K562 (cell line): ENCODE measurements around the gene NPTXR. TPM values are rescaled to one million over a fixed set of nuclear protein-coding genes. Genes with fewer than 3 reads are reported as not detected.

Source experiments
- ATAC-seq: fragments of 200-7000 bp; cut with Tn5 transposase; 3 replicates; pipeline ENCODE4 v1.9.1; 2020; ENCODE audit warnings: moderate library complexity
- BruUV-seq: library from RNA; stranded (reverse); fragments of 400-500 nt; replicated peaks from 2 replicates; lab custom pipeline; 2021; lab: Mats Ljungman, UMichigan
- CTCF ChIA-PET: fragments of 300-600 bp; formaldehyde crosslinking; extraction: SDS; loops from one replicate; lab custom pipeline; 2021; ENCODE audit warnings: low intra/inter-chr PET ratio; lab: Yijun Ruan, JAX
- POLR2A ChIA-PET: fragments of 300-600, 350-650 bp; sonication (Branson Sonifier 250); formaldehyde crosslinking; extraction: SDS; loops from one replicate; lab custom pipeline; 2021; ENCODE audit warnings: antibody characterized with exemption, inconsistent platforms; lab: Yijun Ruan, JAX
- DNase-seq, 4 experiments: peaks; one replicate each; pipeline versions ENCODE4 v3.0.0 to v3.0.0-alpha.2; 2011 to 2018; ENCODE audit warnings: low spot score in 3 of 4, mixed read lengths in 3 of 4; ENCODE audit errors: extremely low read depth in 1 of 4
- FAIRE-seq: peaks from 2 replicates; lab custom pipeline; 2011; peaks lifted over from hg19 to GRCh38; lab: Jason Lieb, UNC
- H2AFZ ChIP-seq: 2 replicates; pipeline ENCODE4 v1.6.0; 2011; ENCODE audit warnings: low read depth, low read length, control low read depth, inconsistent platforms
- H3K27ac ChIP-seq: fragments of 200-600 bp; 3 replicates; pipeline ENCODE4 v1.8.0; 2011; ENCODE audit warnings: low read depth, mild to moderate bottlenecking, control low read depth, inconsistent platforms, low read length, moderate library complexity, mixed read lengths; ENCODE audit errors: extremely low read depth
- H3K27me3 ChIP-seq, 2 experiments: fragments of 300-600 bp in 1 of 2; 2 replicates in 1 of 2; 3 replicates in 1 of 2; pipeline versions ENCODE4 v1.6.0 to v1.8.0; 2011; ENCODE audit warnings: inconsistent platforms in 2 of 2, low read length in 2 of 2, mild to moderate bottlenecking in 1 of 2, mixed read lengths in 1 of 2, moderate library complexity in 1 of 2; ENCODE audit not compliant: control insufficient read depth in 2 of 2, insufficient read depth in 2 of 2
- H3K36me3 ChIP-seq: fragments of 300-600 bp; 3 replicates; pipeline ENCODE4 v1.8.0; 2011; ENCODE audit warnings: mild to moderate bottlenecking, low read length, inconsistent platforms; ENCODE audit not compliant: control insufficient read depth, insufficient read depth
- H3K4me1 ChIP-seq, 2 experiments: fragments of 200-600 bp in 1 of 2; replicated peaks in 1 of 2; 2 replicates in 1 of 2; 3 replicates in 1 of 2; pipeline versions ENCODE4 v1.5.1 to v1.8.0; 2011; ENCODE audit warnings: inconsistent platforms in 2 of 2, low read length in 2 of 2, mild to moderate bottlenecking in 1 of 2, mixed read lengths in 1 of 2, moderate library complexity in 1 of 2; ENCODE audit not compliant: control insufficient read depth in 2 of 2, insufficient read depth in 2 of 2
- H3K4me2 ChIP-seq: 2 replicates; pipeline ENCODE4 v1.6.1; 2011; ENCODE audit warnings: low read length, control low read depth, inconsistent platforms, mixed read lengths; ENCODE audit not compliant: insufficient read depth
- H3K4me3 ChIP-seq: fragments of 200-600 bp; sonication (generic), shearing (Covaris generic); 2 replicates; pipeline ENCODE4 v1.5.1; 2016; ENCODE audit warnings: control low read depth, inconsistent platforms
- H3K79me2 ChIP-seq: fragments of 200-600 bp; 3 replicates; pipeline ENCODE4 v1.8.0; 2011; ENCODE audit warnings: low read length, inconsistent platforms; ENCODE audit not compliant: control insufficient read depth, insufficient read depth
- H3K9ac ChIP-seq, 2 experiments: 2 replicates each; pipeline versions ENCODE4 v1.6.0 to v1.6.1; 2011; ENCODE audit warnings: low read depth in 2 of 2, low read length in 2 of 2, control low read depth in 1 of 2, inconsistent platforms in 1 of 2, mild to moderate bottlenecking in 1 of 2, mixed read lengths in 1 of 2; ENCODE audit not compliant: insufficient read depth in 1 of 2
- H3K9me1 ChIP-seq: one replicate; pipeline ENCODE4 v1.6.0; 2011; ENCODE audit warnings: inconsistent platforms, mild to moderate bottlenecking, low read length, moderate library complexity; ENCODE audit not compliant: control insufficient read depth, insufficient read depth
- H3K9me3 ChIP-seq: replicated peaks from 2 replicates; pipeline ENCODE4 v1.5.1; 2011; ENCODE audit warnings: low read depth, low read length, inconsistent platforms; ENCODE audit not compliant: control insufficient read depth, insufficient read depth
- H4K20me1 ChIP-seq: replicated peaks from 2 replicates; pipeline ENCODE4 v1.6.1; 2011; ENCODE audit warnings: low read length, inconsistent platforms, mixed read lengths; ENCODE audit not compliant: control insufficient read depth, insufficient read depth
- BACH1 ChIP-seq: fragments of 200-800 bp; sonication (Bioruptor generic); IDR thresholded peaks from 2 replicates; pipeline ENCODE4 v1.6.1; 2016; ENCODE audit warnings: missing genetic modification characterization, missing compliant biosample characterization
- RBFOX2 ChIP-seq: fragments of 200-400 bp; formaldehyde crosslinking; IDR thresholded peaks from 2 replicates; pipeline ENCODE4 v1.6.1; 2017; ENCODE audit warnings: low read depth, mild to moderate bottlenecking, low read length, moderate library complexity
- WGBS: fragments of 100-300 bp; shearing (Covaris generic); methylation state at CpG from one replicate; pipeline ENCODE4 v1.1.6; 2016; ENCODE audit warnings: low coverage, mixed read lengths; ENCODE audit not compliant: insufficient coverage; ENCODE audit errors: missing lambda C conversion rate; 5-methylcytosine and 5-hydroxymethylcytosine counted together
- in situ Hi-C: fragments of 300-500 bp; cut with MboI; formaldehyde crosslinking; loops from 4 replicates; pipeline ENCODE4 v1.15.0; 2018; ENCODE audit warnings: inconsistent platforms, mixed read lengths
- intact Hi-C: fragments of 100-400 bp; cut with micrococcal nuclease; formaldehyde crosslinking; loops from 2 replicates; pipeline ENCODE4 v1.14.2; 2022
- polyA plus RNA-seq, 8 experiments: library from polyadenylated mRNA; depleted of rRNA in 4 of 8; stranded (reverse) in 5 of 8; unstranded in 3 of 8; fragments of >200 nt; fragmentation: Nextera tagmentation in 2 of 8; fragmentation: Illumina TruSeq in 1 of 8; extraction: Ambion mirVana in 2 of 8; extraction: Trizol in 1 of 8; gene quantifications; 2 replicates each; pipeline versions ENCODE4 v1.2.1 to v1.2.3, GENCODE V29; 2011 to 2014; ENCODE audit warnings: inconsistent platforms in 1 of 8, missing spikeins in 1 of 8
- total RNA-seq, 7 experiments: library from RNA; depleted of rRNA in 6 of 7; stranded (reverse); fragments of >200 nt in 6 of 7; fragmentation: Illumina TruSeq in 2 of 7; extraction: Trizol in 2 of 7; gene quantifications; 2 replicates each; pipeline versions ENCODE4 v1.2.1 to v1.2.3, GENCODE V29; 2011 to 2021; ENCODE audit warnings: low replicate concordance in 1 of 7
- TF ChIP-seq, protein P1 (sequence below): sonication (generic); formaldehyde crosslinking; IDR thresholded peaks from 2 replicates; pipeline ENCODE4 v1.8.0; 2022; ENCODE audit warnings: mild to moderate bottlenecking, missing genetic modification reagents

Gene NPTXR
- total and polyA plus RNA-seq, 9 of the 15 experiments (the other 6 are each of a cell fraction or from before 2014, with no cell fraction given): 0.01 to 3.1 (median 1.1) TPM

DNA sequence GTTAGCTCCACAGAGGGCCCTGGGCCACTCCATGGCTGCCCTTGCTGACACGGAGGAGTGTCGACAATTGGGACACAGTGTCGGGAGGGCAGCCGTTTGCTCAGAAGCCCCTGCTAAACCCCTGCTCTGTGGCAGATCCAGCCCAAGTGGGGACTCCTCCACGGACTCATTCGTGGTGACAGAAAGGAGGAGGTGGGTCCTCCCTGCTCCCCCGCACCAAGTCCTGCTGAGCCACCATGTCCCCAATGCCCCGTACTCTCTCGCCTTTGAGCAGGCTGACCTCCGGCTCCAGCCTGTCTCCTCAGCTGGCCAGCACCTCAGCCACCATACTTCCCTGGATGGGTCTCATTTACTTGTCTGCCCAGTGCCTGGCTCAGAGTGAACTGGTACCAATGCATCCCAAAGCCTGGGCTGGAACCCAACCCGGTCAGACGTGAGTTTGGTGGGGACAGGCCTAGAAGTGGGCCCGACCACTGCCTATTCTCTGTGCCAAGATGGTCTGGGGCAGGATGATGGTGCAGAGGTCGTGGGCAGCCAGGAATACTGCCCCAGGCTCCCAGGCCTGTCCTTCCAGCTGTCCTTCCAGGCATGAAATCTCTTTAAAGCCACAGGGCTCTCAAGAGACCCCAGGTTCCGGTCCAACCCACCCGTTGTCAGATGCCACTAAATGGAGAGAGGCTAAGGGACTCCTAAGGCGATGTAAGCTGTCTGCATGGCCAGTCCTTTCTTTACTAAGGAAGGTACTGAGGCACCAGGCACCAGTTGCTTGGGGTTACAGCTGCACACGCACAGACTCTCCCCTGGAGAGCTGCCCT lies 23.9 kb upstream of the NPTXR start:
- BruUV-seq: no TSS peak
- peaks cover 2% of the 10 kb centered on the region for H3K9me1 ChIP-seq

DNA sequence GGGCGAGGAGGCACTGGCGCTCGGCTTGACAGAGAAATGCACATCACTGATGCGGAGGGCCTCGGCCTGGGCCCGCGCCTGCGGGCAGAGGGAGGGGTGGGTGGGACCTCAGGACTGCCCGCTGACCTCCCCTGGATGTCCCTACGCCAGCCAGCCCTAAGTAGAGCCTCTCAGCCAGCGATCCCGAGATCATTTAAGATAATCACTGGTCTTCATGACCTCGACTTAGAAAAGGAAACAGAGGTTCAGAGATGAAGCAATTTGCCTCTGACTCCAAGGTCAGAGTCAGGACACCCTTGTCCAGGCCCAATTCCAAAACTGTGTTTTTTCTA lies 23.3 kb upstream of the NPTXR start:
- Histone ChIP-seq H3K9me1 (peaks cover 2% of the 10 kb centered on the region), H2AFZ (no peak overlapping the region), H3K9ac (no peak overlapping the region), H4K20me1 (no peaks in the 10 kb centered on the region; the same call in 1 of the 2 replicates), H3K27ac (no peak overlapping the region), H3K4me2 (no peak overlapping the region), H3K4me1 (peaks cover 0 to 34% of the 10 kb centered on the region in 2 experiments; a peak in 4 of 5 replicates), H3K79me2 (peaks cover 29% of the 10 kb centered on the region), H3K27me3 (no peaks in the 10 kb centered on the region), H3K36me3 (peaks cover 49% of the 10 kb centered on the region; the same call in 2 of the 3 replicates), H3K4me3 (no peak overlapping the region), H3K9me3 (no peaks in the 10 kb centered on the region)
- TF ChIP-seq, protein P1, sequence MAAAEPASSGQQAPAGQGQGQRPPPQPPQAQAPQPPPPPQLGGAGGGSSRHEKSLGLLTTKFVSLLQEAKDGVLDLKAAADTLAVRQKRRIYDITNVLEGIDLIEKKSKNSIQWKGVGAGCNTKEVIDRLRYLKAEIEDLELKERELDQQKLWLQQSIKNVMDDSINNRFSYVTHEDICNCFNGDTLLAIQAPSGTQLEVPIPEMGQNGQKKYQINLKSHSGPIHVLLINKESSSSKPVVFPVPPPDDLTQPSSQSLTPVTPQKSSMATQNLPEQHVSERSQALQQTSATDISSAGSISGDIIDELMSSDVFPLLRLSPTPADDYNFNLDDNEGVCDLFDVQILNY (CRISPR knock-in tag): no peak
- no peak for DNase-seq
- POLR2A ChIA-PET: interaction anchor here (0.6 kb wide), 1 partner anchor 113 kb away, joined by 3 read pairs; no protein-coding TSS in a partner anchor
- no TSS peak for BruUV-seq
- CTCF ChIA-PET: no interaction called here
- in situ Hi-C loops: no loop called here
- no peak for FAIRE-seq
- ATAC-seq: no peak
- intact Hi-C loops: no loop called here
- no CpG with 5 or more reads among the region's 13 CpGs for WGBS

More for the DNA sequence above, 23.9 kb upstream of the NPTXR start:
- H2AFZ ChIP-seq: no peak overlapping the region
- peaks cover 49% of the 10 kb centered on the region; the same call in 2 of the 3 replicates for H3K36me3 ChIP-seq
- DNase-seq: no peak
- intact Hi-C loops (no loop called here), in situ Hi-C loops (no loop called here)
- H3K4me1 ChIP-seq: peaks cover 0 to 35% of the 10 kb centered on the region in 2 experiments; a peak in 4 of 5 replicates
- no peak for FAIRE-seq
- no peaks in the 10 kb centered on the region; the same call in 1 of the 2 replicates for H4K20me1 ChIP-seq
- TF ChIP-seq RBFOX2 (peak; percentile 26; the same call in 1 of the 2 replicates), BACH1 (tag) (no peak)
- peak overlapping the region in 1 of 2 experiments; percentile 45; a peak in 1 of 4 replicates for H3K9ac ChIP-seq
- no peak overlapping the region for H3K27ac ChIP-seq
- H3K79me2 ChIP-seq: peaks cover 29% of the 10 kb centered on the region
- 93% methylated on average over 9 of the region's 18 CpGs for whole genome bisulfite sequencing
- no peak overlapping the region for H3K4me2 ChIP-seq
- ChIA-PET CTCF (interaction anchor here (1.4 kb wide), 1 partner anchor 254 kb away, joined by 3 read pairs; no protein-coding TSS in a partner anchor), POLR2A (interaction anchor here (0.6 to 1.6 kb wide), 2 partner anchors 9 to 112 kb away, joined by 3 to 5 read pairs; no protein-coding TSS in a partner anchor)
- H3K4me3 ChIP-seq: no peak overlapping the region
- no peaks in the 10 kb centered on the region for H3K27me3 ChIP-seq
- no peak for ATAC-seq
- no peaks in the 10 kb centered on the region for H3K9me3 ChIP-seq
